ENCODE data around the gene CREB5. TPM values are rescaled to one million over a fixed set of nuclear protein-coding genes. Genes with fewer than 3 reads are reported as not detected.

CREB5 gene, protein sequence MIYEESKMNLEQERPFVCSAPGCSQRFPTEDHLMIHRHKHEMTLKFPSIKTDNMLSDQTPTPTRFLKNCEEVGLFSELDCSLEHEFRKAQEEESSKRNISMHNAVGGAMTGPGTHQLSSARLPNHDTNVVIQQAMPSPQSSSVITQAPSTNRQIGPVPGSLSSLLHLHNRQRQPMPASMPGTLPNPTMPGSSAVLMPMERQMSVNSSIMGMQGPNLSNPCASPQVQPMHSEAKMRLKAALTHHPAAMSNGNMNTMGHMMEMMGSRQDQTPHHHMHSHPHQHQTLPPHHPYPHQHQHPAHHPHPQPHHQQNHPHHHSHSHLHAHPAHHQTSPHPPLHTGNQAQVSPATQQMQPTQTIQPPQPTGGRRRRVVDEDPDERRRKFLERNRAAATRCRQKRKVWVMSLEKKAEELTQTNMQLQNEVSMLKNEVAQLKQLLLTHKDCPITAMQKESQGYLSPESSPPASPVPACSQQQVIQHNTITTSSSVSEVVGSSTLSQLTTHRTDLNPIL
- total RNA-seq (2022; extraction: Qiagen RNA extraction; ENCODE audit: low read depth) = 2.1 to 4.2 TPM (median 3.6 TPM) in 5 replicates

DNA sequence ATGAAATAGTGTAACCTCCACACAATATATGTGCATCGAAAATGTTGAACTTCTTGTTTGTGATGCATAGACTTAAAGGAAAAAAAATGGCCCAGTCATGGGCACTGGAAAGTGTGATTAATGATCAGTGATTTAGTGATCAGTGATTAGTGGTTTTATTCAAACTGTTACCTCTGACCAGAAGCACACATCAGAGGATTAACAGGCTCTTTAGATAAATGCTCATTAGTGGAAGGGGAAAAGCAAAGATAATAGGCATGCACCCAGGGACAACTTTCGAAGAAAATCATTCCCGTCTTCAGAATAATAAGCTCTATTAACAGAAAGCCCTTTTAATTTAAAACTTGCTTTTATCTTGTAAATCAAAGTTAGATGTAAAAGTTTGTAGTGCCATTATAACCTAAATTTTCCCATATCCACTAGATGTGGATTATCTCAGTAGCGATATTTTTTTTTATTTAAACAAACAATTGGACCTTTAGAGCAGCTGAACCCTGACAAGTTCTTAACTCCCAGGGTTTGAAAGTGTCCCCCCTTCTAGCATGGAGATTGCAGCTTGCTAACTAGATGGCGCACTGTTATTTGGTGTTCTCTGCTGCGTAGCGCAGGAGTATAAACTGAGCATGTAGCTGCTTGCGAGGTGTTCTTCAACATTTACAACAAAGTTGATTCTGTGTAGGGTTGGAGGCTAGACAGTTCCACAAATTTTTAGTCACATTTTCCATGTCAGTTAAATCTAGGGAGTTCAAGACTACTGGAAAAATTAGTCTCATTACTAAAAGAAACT, at the start of gene CREB5:
Gene CREB5 (plus strand): TSS at position 643 of the 787 bp plus-strand sequence. CDS start 397 bp downstream, outside the sequence.

Other genes with a start within 250 kb of the CREB5 start
- 4.6 to 6.3 TPM (median 5.7 TPM) in 5 replicates for gene JAZF1, start 231.7 kb upstream of the CREB5 start, total RNA-seq (2022; extraction: Qiagen RNA extraction; ENCODE audit: low read depth)

All from A549 treated with ZK216348 at 1 μM for 4 hours (cell line).